H1 (cell line): ENCODE measurements around the gene MICA. TPM values are rescaled to one million over a fixed set of nuclear protein-coding genes. Genes with fewer than 3 reads are reported as not detected.

Source experiments
- CTCF ChIA-PET: fragments of 300-600 bp; sonication (Branson Sonifier 250); formaldehyde crosslinking; loops from one replicate; lab custom pipeline; 2021; ENCODE audit not compliant: partially characterized antibody; lab: Charles Lee
- POLR2A ChIA-PET: fragments of 300-600 bp; sonication (Branson Sonifier 250); formaldehyde crosslinking; loops from one replicate; lab custom pipeline; 2021; ENCODE audit warnings: inconsistent platforms; ENCODE audit not compliant: partially characterized antibody; lab: Charles Lee
- DNase-seq, 2 experiments: peaks; one replicate each; pipeline versions ENCODE4 v3.0.0 to v3.0.0-alpha.2; 2010 to 2022; ENCODE audit warnings: low spot score in 2 of 2, low read depth in 1 of 2, mixed read lengths in 1 of 2
- FAIRE-seq: peaks from 2 replicates; lab custom pipeline; 2011; peaks lifted over from hg19 to GRCh38; lab: Jason Lieb, UNC
- H2AFZ ChIP-seq: 2 replicates; pipeline ENCODE4 v1.8.1; 2012; ENCODE audit warnings: low read length, inconsistent platforms
- H2AK5ac ChIP-seq: 2 replicates; pipeline ENCODE4 v1.6.1; 2013; ENCODE audit warnings: low read depth, low read length
- H2BK120ac ChIP-seq: replicated peaks from 2 replicates; pipeline ENCODE3; 2013; ENCODE audit warnings: low read depth, low read length, inconsistent platforms
- H2BK12ac ChIP-seq: 2 replicates; pipeline ENCODE4 v1.6.1; 2013; ENCODE audit warnings: low read depth, low read length
- H2BK15ac ChIP-seq: 2 replicates; pipeline ENCODE4 v1.6.1; 2013; ENCODE audit warnings: low read length
- H2BK20ac ChIP-seq: 2 replicates; pipeline ENCODE4 v1.6.1; 2013; ENCODE audit warnings: low read length
- H2BK5ac ChIP-seq: 2 replicates; pipeline ENCODE4 v1.6.1; 2013; ENCODE audit warnings: low read depth, low read length
- H3K14ac ChIP-seq: 2 replicates; pipeline ENCODE4 v1.6.1; 2013; ENCODE audit warnings: inconsistent platforms; ENCODE audit not compliant: insufficient read length
- H3K18ac ChIP-seq: 2 replicates; pipeline ENCODE4 v1.6.1; 2013; ENCODE audit warnings: low read length; ENCODE audit errors: extremely low read depth
- H3K23ac ChIP-seq: 2 replicates; pipeline ENCODE4 v1.6.1; 2013; ENCODE audit warnings: inconsistent platforms; ENCODE audit not compliant: insufficient read length
- H3K23me2 ChIP-seq: 2 replicates; pipeline ENCODE4 v1.6.1; 2013; ENCODE audit warnings: low read depth, low read length
- H3K27ac ChIP-seq: 2 replicates; pipeline ENCODE4 v1.6.1; 2011; ENCODE audit warnings: low read depth, low read length, inconsistent platforms
- H3K27me3 ChIP-seq, 4 experiments: replicated peaks in 1 of 4; 1 replicate in 1 of 4; 2 replicates in 3 of 4; pipeline versions ENCODE4 v1.6.1 to v1.8.1; 2011 to 2013; ENCODE audit warnings: low read length in 3 of 4, mild to moderate bottlenecking in 3 of 4, inconsistent platforms in 2 of 4, mixed read lengths in 2 of 4, moderate library complexity in 1 of 4; ENCODE audit not compliant: control insufficient read depth in 3 of 4, insufficient read depth in 3 of 4; ENCODE audit errors: extremely low read depth in 1 of 4
- H3K36me3 ChIP-seq, 4 experiments: 2 replicates each; pipeline versions ENCODE4 v1.6.1 to v1.8.1; 2011 to 2013; ENCODE audit warnings: mild to moderate bottlenecking in 4 of 4, low read length in 3 of 4, moderate library complexity in 2 of 4, control low read depth in 1 of 4, inconsistent platforms in 1 of 4; ENCODE audit not compliant: insufficient read depth in 4 of 4, control insufficient read depth in 2 of 4
- H3K4ac ChIP-seq: replicated peaks from 2 replicates; pipeline ENCODE3; 2013; ENCODE audit warnings: low read length, low read depth, mixed read lengths, inconsistent platforms; ENCODE audit not compliant: insufficient read length
- H3K4me1 ChIP-seq, 4 experiments: replicated peaks in 1 of 4; 1 replicate in 1 of 4; 2 replicates in 3 of 4; pipeline versions ENCODE4 v1.6.1 to v1.8.1; 2011 to 2013; ENCODE audit warnings: low read length in 3 of 4, inconsistent platforms in 2 of 4, mixed read lengths in 1 of 4; ENCODE audit not compliant: insufficient read depth in 4 of 4, control insufficient read depth in 3 of 4
- H3K4me2 ChIP-seq, 2 experiments: 2 replicates each; pipeline versions ENCODE4 v1.6.1 to v1.8.1; 2011 to 2013; ENCODE audit warnings: low read depth in 2 of 2, low read length in 2 of 2, control low read depth in 1 of 2, inconsistent platforms in 1 of 2, mild to moderate bottlenecking in 1 of 2; ENCODE audit not compliant: insufficient read depth in 1 of 2
- H3K4me3 ChIP-seq, 4 experiments: fragments of 200-600, 300-600 bp in 1 of 4; sonication (generic), shearing (Covaris generic), sonication (Bioruptor Twin) in 1 of 4; 2 replicates each; pipeline versions ENCODE4 v1.5.1 to v1.8.1; 2011 to 2016; ENCODE audit warnings: low read length in 4 of 4, low read depth in 3 of 4, control low read depth in 2 of 4, inconsistent platforms in 2 of 4, mild to moderate bottlenecking in 2 of 4, mixed read lengths in 1 of 4, moderate library complexity in 1 of 4; ENCODE audit not compliant: insufficient read depth in 2 of 4; ENCODE audit errors: extremely low read depth in 1 of 4
- H3K56ac ChIP-seq: replicated peaks from 2 replicates; pipeline ENCODE3; 2013; ENCODE audit warnings: low read depth, mild to moderate bottlenecking, mixed read lengths, low read length, inconsistent platforms; ENCODE audit not compliant: insufficient read length
- H3K79me1 ChIP-seq: 2 replicates; pipeline ENCODE4 v1.6.1; 2013; ENCODE audit warnings: low read depth, low read length, control low read depth
- H3K79me2 ChIP-seq, 2 experiments: 2 replicates each; pipeline versions ENCODE4 v1.6.1 to v1.8.1; 2012 to 2013; ENCODE audit warnings: low read length in 2 of 2, mild to moderate bottlenecking in 2 of 2, inconsistent platforms in 1 of 2; ENCODE audit not compliant: insufficient read depth in 2 of 2, control insufficient read depth in 1 of 2
- H3K9ac ChIP-seq, 4 experiments: replicated peaks in 1 of 4; 1 replicate in 1 of 4; 2 replicates in 3 of 4; pipeline versions ENCODE4 v1.6.1 to v1.8.1; 2011 to 2013; ENCODE audit warnings: low read depth in 3 of 4, low read length in 3 of 4, control low read depth in 2 of 4, mild to moderate bottlenecking in 2 of 4, moderate library complexity in 2 of 4, inconsistent platforms in 1 of 4; ENCODE audit errors: extremely low read depth in 1 of 4
- H3K9me3 ChIP-seq, 2 experiments: 2 replicates each; pipeline versions ENCODE4 v1.6.1 to v1.8.1; 2012 to 2013; ENCODE audit warnings: mild to moderate bottlenecking in 2 of 2, moderate library complexity in 2 of 2, control low read depth in 1 of 2, inconsistent platforms in 1 of 2, low read depth in 1 of 2, low read length in 1 of 2, mixed read lengths in 1 of 2; ENCODE audit not compliant: insufficient read depth in 2 of 2
- H4K20me1 ChIP-seq, 2 experiments: replicated peaks in 1 of 2; 2 replicates each; pipeline versions ENCODE3 to v1.8.1; 2011 to 2013; ENCODE audit warnings: inconsistent platforms in 2 of 2, low read length in 2 of 2, mild to moderate bottlenecking in 1 of 2; ENCODE audit not compliant: insufficient read depth in 2 of 2, control insufficient read depth in 1 of 2
- H4K5ac ChIP-seq: 2 replicates; pipeline ENCODE4 v1.6.1; 2013; ENCODE audit warnings: low read length, low read depth, mixed read lengths, inconsistent platforms; ENCODE audit not compliant: insufficient read length
- H4K8ac ChIP-seq: 2 replicates; pipeline ENCODE4 v1.8.0; 2013; ENCODE audit warnings: mild to moderate bottlenecking, moderate library complexity, low read length, inconsistent platforms; ENCODE audit not compliant: insufficient read depth; ENCODE audit errors: extremely low read depth
- H4K91ac ChIP-seq: replicated peaks from 2 replicates; pipeline ENCODE3; 2013; ENCODE audit warnings: low read length, mixed read lengths, inconsistent platforms; ENCODE audit not compliant: insufficient read length
- ASH2L ChIP-seq: fragments of 200-600, 300-600 bp; sonication (generic); IDR thresholded peaks from one replicate; pipeline ENCODE4 v1.7.1; 2017; ENCODE audit warnings: low read length
- FOSL1 ChIP-seq: IDR thresholded peaks from 2 replicates; pipeline ENCODE4 v1.6.1; 2011; ENCODE audit warnings: mild to moderate bottlenecking, low read depth, low read length, moderate library complexity; ENCODE audit not compliant: insufficient read depth
- MAX ChIP-seq: IDR thresholded peaks from 2 replicates; pipeline ENCODE4 v1.6.1; 2012; ENCODE audit warnings: inconsistent platforms
- SRF ChIP-seq: IDR thresholded peaks from 2 replicates; pipeline ENCODE4 v1.6.1; 2011; ENCODE audit warnings: mild to moderate bottlenecking, low read depth, low read length, moderate library complexity
- TEAD4 ChIP-seq: IDR thresholded peaks from 2 replicates; pipeline ENCODE4 v1.6.1; 2012; ENCODE audit warnings: low read depth, low read length, inconsistent platforms, mixed read lengths
- WGBS, 2 experiments: shearing (Covaris generic) in 1 of 2; methylation state at CpG; one replicate each; pipeline versions ENCODE4 v1.1.6 to v1.1.7; 2013 to 2015; ENCODE audit warnings: low lambda C conversion rate in 2 of 2, mixed read lengths in 2 of 2, inconsistent platforms in 1 of 2, low coverage in 1 of 2, missing lambda C conversion rate in 1 of 2; ENCODE audit not compliant: insufficient replicate concordance in 2 of 2, insufficient coverage in 1 of 2, insufficient read length in 1 of 2; ENCODE audit errors: extremely low coverage in 1 of 2, missing lambda C conversion rate in 1 of 2; 5-methylcytosine and 5-hydroxymethylcytosine counted together
- polyA plus RNA-seq, 7 experiments: library from polyadenylated mRNA; depleted of rRNA in 3 of 7; stranded (reverse) in 5 of 7; unstranded in 2 of 7; fragments of >200 nt in 5 of 7; fragments of 200-250 nt in 2 of 7; gene quantifications; 1 replicate in 5 of 7; 2 replicates in 1 of 7; 4 replicates in 1 of 7; pipeline versions ENCODE4 v1.2.1 to v1.2.3, GENCODE V29; 2011 to 2013; ENCODE audit warnings: missing spikeins in 2 of 7, mixed read lengths in 2 of 7
- total RNA-seq: library from RNA; stranded (reverse); fragmentation: NEBNext Ultra II Directional; extraction: Animal tissue kit (Norgen Biotek cat#: 25700); gene quantifications from 2 replicates; pipeline ENCODE4 v1.2.1, GENCODE V29; 2021

The MICA gene
- total and polyA plus RNA-seq, 2 of the 8 experiments (the other 6 are each of a cell fraction or from before 2014, with no cell fraction given): 12.5 to 16.3 TPM

GRCh38 chr6:31462026-31462963 is 58.9 kb downstream of the MICA start:
- Histone ChIP-seq H3K23ac (no peak overlapping the region), H2BK20ac (no peak overlapping the region), H3K36me3 (no peaks in the 10 kb centered on the region), H3K4me3 (peak overlapping the region in 2 of 4 experiments; percentile 11 to 61; a peak in 5 of 8 replicates), H2BK120ac (no peak overlapping the region), H3K9me3 (no peaks in the 10 kb centered on the region), H3K27ac (no peak overlapping the region), H3K9ac (no peak overlapping the region), H4K91ac (no peak overlapping the region), H3K18ac (peak overlapping the region; percentile 19), H4K5ac (no peak overlapping the region), H2AK5ac (0 out of 2 replicates have a peak overlapping the region, but pooled peaks have one; percentile 19), H3K4me1 (peaks cover 0 to 2% (median 0%) of the 10 kb centered on the region in 4 experiments; a peak in 1 of 7 replicates), H2AFZ (peak overlapping the region; percentile 98), H2BK5ac (no peak overlapping the region), H4K20me1 (no peaks in the 10 kb centered on the region), H3K14ac (no peak overlapping the region), H2BK15ac (peak overlapping the region; percentile 54; the same call in 1 of the 2 replicates), H4K8ac (no peak overlapping the region), H3K56ac (no peak overlapping the region), H3K79me2 (no peaks in the 10 kb centered on the region), H2BK12ac (no peak overlapping the region), H3K4me2 (peak overlapping the region; percentile 63 to 64), H3K79me1 (no peaks in the 10 kb centered on the region), H3K23me2 (no peaks in the 10 kb centered on the region), H3K27me3 (peaks cover 0 to 12% (median 0%) of the 10 kb centered on the region in 4 experiments; a peak in 3 of 7 replicates), H3K4ac (no peak overlapping the region)
- DNase-seq: peak in 1 of 2 experiments; percentile 55
- FAIRE-seq: no peak
- no peak for TF ChIP-seq FOSL1
- TF ChIP-seq TEAD4: no peak
- no peak for TF ChIP-seq SRF
- TF ChIP-seq ASH2L: peak; percentile 69
- 0 out of 2 replicates have a peak, but pooled peaks have one; percentile 28 for TF ChIP-seq MAX
- CTCF ChIA-PET: interaction anchor here (1.1 to 2.0 kb wide), 5 partner anchors 9 to 23 kb away, joined by 3 to 10 read pairs (median 4); no protein-coding TSS in a partner anchor
- 59% methylated on average over 11 of the region's 11 CpGs; no CpG with 5 or more reads in 1 of the 2 experiments for WGBS, 2 experiments
- POLR2A ChIA-PET: interaction anchor here (0.6 to 2.1 kb wide), 14 partner anchors 9 to 217 kb away, joined by 3 to 11 read pairs (median 4); partner anchors contain the start of gene DDX39B
